Medulla oblongata (tissue), 1 donor: ENCODE data around the gene PDE11A.

Experiments used
- DNase-seq: peaks from one replicate; pipeline ENCODE4 v3.0.0-alpha.2; 2015; ENCODE audit errors: extremely low spot score

Gene PDE11A

DNA sequence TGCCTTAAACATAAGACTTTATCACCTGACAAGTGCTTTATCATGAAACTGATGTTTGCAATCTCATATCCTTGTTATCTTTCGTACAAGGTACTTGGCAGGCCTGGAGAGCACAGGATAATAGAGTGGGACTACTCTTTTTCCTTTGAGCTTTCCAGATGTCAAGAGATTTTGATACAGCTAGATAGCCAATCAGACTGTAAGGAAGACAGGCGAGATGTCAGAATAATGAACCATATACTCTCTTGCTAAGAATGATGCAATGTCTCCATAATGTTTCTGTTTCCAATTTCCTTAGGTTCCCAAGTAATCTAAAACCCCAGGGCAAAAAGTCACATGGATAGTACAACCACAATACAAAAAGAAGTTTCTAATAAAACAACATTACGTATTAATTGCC lies 313.1 kb downstream of the PDE11A start:
- DNase-seq, result no peak

DNA sequence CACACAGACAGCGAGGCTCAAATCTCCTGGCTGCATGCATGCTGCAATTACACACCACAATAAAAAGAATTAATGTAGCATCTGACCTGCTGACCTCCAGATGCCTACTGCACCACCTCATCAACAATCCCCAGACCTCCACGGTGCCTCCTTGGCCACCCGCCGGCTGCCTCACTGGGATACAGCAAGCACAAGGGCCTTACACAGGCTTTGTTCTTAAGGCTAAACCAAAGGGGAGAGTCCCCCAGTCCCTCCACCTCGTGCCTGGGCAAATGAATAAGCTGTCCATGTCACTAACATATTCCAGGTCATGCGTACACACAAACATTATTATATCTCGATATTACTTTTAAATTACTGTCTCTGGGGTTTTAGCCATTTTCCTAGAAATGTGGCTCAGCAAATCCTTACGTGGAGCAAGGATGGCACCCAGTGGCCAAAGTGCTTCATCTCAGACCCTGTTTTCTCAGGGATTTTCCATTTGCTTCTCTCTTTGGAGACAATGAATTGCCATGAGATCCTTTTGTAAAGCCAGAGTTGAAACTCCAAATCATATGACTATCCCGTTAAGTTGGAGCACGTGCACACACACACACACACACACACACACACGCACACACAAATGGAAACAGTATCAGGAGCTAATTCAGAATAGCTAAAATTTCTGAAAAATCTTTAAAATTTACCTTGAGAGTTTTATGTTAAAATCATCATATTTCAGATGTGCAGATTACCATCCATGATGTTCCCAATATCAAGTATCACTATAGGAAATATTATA lies 313.8 kb downstream of the PDE11A start:
- DNase-seq, result peak; percentile 86

DNA sequence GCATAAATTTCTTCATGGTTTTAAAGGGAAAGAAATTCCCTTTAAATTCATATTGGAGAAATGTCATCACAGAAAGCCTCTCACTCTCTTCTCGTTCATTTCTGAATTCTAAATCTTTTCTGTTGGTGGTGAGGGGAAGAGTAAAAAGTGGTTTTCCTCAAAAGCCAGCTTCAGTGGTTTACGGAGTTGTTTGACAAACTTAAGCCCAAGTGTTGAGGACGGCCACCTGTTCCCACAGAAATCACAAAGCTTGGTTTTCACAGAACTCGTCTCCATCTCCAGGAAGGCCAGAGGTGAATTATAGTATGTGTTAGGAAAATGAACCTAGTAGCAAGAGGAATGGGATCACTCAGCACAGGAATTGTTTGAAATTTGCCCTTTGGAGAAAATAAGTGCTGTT lies 316.2 kb downstream of the PDE11A start:
- no peak for DNase-seq

DNA sequence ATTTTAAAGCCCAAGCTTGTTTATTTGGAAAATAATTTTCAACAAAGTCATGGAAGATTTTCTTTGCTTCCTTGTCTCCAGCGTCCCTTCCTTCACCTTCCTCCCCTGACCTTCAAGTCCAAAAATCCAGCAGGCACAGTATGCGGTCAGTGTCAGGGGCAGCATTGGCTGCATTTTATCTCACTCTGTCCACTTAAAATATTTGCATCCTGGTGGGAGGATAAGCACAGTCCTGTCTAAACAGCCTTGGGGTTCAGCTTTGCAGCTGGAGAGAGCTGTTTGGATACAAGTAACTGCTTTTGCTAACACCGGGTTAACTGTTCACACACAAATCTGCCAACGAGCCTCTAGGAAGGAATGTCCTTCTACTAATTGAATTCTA lies 318.1 kb downstream of the PDE11A start:
- no peak for DNase-seq

DNA sequence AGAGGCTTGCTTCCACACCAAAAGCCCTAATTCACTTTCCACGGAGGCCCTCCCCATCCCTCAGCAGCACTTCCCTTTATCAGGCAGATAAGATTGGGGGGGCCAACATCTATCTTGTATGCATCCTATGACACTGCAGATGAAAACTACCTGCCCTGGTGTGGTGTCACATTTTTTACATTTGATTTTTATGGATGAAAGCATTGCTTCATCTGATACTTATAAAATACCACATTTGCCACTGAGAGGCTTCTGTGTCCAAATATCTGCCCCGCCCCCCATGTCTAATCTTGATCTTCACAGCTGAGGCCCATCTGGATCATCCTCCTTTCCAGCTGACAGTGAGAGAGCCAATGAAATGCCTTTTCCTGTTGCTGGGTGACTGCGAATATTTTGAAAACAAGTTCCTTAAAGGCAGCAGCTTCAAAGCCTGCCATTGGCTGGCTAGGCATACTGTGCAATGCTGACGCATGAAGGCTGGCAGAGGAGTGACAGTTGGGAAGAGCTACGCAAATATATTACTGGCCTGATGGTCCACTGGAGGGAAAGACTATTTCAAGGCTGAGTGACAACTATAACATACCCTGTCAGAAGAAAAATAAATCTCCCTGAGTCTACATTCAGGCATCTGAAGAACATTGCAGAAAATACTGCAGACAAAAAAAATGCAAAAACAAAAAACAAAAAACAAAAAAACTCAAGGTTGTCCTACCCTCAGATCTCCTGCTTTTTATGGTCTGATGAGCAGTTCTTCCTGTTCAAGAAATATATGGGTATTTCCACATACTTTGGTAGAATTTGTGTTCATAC lies 318.7 kb downstream of the PDE11A start:
- DNase-seq, result peak; percentile 90

DNA sequence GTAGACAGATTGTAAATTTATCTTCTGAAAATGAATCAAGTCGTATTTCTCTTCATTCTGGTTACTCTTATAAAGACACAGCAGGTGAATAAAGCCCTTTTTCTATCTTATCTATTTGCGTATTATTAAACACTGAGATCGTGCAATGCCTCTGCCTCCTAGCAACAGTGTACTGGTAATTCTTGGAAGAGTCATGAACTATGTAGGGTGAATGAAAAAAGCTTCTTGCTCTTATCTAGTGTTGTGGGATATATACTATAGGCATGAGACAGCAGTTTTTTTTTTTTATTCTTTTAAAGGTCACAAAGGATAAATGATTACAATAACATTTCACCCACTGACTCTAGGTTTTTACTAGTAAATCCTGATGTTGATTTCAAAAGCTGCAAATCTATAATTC lies 324.2 kb downstream of the PDE11A start:
- DNase-seq, result no peak

DNA sequence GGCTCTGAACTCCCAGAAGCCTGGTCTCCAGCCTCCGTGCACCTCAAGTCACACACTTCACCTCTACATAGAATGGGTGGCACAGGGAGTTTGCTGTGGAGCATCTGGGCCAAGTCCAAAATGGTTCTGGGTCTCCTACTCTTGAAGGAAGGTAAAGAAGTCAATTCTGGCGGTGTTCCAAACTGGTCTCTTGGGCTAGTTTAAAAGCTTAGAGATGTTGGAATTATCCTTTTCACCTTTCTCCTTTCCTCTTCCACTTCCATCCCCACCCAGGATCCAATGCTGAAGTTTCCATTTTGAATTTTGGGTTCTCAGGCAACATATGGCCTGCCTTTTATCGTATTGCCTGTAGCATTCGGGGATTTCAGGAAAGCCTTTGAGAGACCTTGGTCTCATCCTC lies 325.2 kb downstream of the PDE11A start:
- no peak for DNase-seq

DNA sequence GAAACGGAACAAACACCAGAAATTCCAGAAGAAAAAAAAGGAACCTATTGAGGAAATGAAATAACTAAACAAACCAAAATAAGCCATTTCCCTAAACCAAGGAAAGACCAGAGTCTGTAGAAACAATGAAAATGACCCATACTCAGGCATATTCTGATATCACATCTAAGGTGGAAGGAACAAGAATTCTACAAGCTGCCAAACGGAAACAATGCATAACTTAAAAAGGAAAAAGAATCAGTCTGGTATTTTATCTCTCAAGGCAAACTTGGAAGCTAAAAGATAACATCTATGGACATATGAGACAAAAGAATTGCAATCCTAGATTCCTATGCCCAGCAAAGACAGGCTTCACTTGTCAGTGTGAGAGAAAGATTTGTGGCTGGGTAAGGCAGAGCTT lies 326.2 kb downstream of the PDE11A start:
- no peak for DNase-seq

DNA sequence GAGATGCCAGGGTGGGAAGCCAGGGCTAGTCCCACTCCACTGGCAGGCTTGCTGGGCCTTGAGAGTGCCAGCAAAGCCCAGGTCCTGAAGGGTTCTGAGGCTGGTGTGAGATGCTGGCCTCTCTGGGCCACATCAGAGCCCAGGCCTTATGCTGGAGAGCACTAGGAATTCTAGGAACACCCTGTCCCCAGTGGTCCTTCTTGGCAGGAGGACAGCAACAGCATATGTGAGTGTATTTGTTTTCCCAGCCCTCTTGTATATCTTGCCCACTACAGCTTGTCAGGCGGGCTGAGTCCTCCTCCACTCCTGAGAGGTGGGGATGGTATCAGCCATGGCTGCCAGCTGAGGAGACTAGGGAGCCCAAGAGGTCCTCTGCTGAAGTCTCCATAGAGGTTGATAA lies 327.0 kb downstream of the PDE11A start:
- no peak for DNase-seq

DNA sequence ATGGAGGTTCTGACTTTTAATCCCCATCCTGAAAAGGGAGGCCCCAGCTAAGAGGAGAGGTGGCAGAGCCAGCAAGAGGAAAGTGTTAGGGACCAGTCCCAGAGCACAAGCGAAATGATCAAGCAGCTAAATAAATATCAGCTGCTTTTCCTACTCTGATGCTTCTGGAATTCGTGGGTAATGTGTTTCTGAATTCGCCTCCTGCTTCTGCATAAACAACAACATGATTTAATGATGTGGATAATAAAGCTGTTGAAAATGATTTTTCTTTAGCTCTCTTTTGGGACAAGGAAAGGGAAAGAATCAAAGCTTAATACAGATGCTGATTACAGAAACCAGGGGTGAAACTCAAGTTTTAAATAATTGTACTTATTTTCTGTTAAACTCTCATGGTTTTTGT lies 329.7 kb downstream of the PDE11A start:
- DNase-seq, result no peak

DNA sequence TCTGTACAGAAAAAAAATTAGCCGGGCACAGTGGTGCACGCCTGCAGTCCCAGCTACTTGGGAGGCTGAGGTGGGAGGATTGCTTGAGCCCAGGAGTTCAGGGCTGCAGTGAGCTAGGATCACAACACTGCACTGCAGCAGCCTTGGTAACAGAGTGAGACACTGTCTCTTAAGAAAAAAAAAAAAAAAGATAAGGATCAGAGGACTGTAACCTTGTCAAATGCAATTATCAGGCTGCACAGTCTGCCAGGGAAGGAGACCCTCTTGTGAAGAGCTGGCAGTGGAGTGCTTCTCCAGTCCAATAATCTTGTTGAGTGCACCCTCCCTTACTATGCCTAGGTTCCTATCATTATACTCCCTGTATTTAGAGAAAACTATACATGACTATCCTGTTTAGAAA lies 330.7 kb downstream of the PDE11A start:
- no peak for DNase-seq

DNA sequence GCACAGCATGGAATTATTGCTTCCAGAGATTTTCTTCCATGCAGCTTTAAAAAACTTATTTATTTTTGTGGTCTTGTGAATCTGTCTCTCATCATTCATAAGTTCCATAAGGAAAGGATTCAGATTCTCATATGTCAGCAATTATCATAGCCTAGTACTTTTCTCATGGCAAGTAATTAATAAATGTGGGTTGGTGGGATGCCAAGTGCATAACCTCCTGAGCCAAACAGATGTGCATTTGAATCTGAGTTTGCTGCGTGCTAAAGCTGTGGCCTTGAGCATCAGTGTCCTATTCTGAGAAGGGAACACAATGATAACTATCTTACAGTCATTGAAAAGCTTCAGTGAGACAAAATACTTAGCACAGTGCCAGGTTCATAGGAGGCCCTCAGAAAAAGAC lies 331.9 kb downstream of the PDE11A start:
- no peak for DNase-seq

DNA sequence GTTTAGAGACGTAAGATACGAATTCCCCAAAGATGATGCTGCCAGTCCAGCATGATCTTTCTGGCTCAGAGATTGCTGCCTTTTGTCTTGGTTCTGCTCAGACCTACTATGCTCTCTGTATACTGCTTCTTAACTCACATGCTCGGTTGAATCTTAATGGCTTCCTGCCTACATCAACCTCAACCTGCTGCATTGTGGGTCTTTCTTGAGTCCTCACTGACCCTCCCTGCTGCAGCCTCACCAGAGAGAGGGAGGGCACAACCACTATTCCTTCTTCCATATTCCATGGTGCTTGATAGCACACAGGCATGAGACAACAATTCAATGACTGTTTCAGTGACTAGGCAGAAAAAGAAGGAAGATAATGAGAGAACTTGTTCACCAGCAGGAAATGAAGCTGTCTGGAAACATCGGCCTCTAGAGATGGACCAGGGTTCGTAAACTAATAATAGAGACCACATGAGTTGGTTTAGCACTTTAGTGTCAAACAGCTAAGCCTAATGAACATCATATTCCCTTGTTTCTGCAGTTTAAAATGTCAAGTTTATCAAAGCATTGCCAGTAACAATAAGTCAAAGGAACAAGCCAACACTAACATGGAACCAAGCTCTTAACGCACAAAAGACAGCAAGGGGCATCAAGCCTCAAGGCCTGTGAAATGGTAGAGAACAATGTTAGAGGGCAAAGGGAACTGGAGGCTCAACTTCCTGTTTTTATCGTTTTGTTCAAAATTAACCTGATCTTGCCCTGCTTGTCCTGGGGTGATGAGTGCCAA lies 333.9 kb downstream of the PDE11A start:
- DNase-seq, result no peak

DNA sequence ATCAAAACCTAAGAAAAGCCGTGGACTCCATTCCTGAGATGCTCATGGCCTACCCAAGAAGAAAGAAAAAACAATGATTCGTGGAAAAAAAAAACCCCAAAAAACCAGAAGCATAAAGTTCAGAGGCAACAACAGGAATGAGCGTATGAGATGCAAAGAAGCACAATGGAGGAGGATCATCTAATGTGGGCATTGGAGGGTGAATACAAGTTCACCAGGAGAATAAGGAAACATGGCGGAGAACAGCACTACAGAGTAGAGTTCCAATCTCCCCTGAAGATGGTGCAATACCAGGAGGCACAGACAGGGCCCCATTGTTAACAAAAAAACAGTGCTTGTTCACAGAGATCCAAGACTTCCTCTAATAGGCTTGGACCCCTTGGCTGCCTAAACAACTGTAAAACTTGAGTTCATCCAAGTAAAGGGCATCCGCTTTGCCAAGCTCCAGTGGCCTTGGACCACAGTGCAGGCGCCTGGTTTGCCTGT lies 337.2 kb downstream of the PDE11A start:
- DNase-seq, result no peak

DNA sequence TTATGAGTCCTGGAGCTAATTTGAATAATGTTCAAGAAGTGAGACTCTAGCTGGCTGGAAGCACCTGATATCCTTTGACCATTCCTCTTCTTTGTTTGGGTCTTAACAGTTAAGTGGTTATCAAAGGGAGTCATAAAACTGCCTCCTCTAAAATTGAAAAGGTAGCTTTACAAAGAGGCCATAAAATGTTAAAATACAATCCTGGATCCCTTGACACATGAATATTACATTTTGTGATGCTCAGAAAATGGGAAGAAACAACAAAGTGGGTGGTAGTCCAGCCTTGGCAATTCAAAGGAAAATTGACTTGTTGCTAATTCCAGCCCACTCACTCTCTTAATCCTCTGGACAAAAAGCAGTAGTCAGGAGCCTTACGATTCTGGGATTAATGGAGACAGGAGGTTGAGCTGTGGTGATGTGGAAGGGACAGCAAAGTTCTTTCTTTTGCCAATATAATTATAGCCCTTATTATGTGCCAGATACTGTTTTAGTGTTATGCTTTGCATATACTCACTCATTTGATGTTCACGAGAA lies 339.2 kb downstream of the PDE11A start:
- DNase-seq, result no peak

DNA sequence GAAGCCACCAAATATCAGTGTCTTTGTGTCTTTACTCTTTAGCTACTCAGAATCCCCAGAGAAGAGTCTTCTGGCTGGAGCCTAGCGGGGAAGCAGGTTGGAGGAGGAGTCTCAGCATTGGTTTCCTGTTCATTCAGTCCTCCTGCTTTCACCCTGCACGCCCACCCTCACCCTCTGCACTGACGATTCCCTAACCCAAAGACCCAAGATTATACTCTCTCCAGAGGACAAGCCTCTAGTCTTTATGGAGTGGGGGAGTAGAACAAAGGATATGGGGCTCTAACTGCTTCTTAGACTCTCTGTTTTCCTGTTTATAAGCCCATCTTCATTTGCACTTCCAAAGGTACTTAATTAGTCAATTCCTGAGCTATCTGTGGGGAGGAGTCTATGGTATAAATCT lies 341.2 kb downstream of the PDE11A start:
- DNase-seq, result no peak

DNA sequence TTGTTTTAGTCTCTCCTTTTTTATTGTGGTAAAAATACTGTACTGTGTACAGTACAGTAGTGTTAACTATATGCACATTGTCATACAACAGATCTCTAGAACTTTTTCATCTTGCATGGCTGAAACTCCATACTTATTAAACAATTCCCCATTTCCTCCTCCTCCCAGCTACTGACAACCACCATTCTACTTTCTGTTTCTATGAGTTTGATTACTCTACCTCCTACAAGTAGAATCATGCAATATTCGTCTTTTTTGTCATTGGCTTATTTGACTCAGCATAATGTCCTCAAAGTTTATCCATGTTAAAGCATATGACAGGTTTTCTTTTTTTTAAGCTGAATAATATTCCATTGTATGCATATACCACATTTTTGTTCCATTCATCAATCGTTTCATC lies 341.8 kb downstream of the PDE11A start:
- DNase-seq, result no peak

DNA sequence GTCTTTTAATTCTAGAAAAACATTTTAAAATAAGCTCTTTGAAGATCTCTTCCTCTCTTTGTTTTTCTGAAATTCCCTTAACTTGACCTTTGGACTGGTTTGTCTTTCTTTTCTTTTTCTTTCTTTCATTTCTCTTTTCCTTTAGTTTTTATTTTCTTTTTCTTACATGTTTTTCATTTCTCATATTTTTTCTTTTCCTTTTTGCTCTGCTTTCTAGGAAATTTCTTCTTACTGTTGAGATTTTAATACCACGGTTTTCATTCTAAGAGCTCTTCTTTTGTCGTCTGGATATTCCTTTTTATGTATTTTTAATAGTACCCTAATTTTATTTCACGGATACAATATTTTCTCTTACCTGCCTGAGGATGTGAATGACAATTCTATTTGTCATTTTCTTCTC lies 342.2 kb downstream of the PDE11A start:
- no peak for DNase-seq

DNA sequence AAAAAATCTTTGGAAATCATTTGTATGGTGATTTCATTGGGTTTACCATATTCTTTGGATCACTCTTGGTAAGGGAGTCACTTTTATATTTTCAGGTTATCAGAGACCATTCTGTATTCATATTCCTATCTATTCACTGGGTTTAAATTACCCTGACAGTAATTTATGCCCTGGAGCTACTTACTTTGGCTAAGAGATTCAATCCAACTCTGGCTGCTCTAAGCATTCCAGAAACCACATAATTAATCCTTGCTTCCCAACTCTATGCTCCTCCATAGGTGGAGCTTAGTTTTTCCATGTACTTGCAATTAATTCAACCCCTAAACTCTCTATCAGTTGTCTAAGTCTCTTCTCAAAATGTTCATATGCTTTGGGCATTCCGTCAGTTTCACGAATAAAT lies 343.7 kb downstream of the PDE11A start:
- DNase-seq, result no peak

DNA sequence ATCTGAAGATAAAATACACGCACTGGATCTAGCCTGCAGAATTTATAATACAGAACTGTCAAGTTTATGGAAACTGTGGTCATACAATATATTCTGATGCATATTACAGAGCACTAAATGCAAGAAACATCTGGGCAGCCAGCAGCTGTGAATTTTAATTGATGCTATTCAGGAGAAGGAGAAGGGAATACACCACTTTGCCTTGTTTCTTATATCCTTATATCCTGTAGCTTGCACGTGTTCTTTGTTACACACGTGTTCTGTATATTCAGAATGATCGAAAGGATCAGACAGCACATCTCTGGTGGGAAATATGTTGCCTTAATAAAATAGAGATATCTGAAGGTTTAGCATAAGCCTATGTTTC lies 344.2 kb downstream of the PDE11A start:
- DNase-seq, result no peak

DNA sequence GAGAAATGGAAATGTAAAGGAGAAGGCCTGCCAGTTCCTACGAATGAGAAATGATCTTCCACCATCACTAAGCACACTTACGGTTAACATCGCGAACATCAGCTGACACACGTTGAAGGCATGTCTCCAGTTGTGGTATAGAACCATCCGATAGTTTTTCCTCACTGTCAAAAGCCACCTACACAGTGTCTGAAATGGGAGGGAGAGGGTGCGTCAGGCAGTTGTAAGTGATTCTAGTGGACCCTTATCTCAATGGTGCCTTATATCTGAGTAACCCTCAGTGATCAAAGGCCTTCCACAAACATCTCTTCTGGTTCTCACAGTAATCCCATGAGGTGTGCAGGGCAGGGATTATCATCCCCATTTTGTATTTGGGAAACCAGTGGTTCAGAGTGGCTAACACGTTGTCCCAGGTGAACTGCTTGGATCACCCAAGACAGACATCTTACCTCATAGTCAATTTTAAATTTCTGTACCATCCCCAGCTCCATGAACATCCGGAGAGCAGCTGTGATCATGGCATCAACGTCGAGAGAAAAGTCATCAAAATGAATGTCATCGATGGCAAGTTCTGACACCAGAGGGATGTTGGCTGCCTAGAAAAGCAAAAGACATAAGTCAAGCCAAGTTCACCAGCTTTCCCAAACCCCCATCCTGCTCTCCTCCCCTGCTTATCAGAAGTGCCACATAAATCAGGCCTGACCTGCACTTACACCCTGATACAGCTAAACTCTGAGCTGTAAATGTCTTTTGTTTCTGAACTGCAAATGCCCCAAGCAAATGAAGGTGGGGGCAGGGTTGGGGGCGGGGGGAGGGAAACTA lies 344.8 kb downstream of the PDE11A start:
- no peak for DNase-seq
